HCT116 (cell line): ENCODE results near the gene ERCC6.

ENCODE experiments used
- EZH2 ChIP-seq: fragments of 200-600 bp; sonication (generic); IDR thresholded peaks from 2 replicates; pipeline ENCODE4 v1.6.1; 2017; ENCODE audit warnings: antibody characterized with exemption, mixed run types
- FOSL1 ChIP-seq: IDR thresholded peaks from 2 replicates; pipeline ENCODE4 v1.6.1; 2012; ENCODE audit warnings: low read depth
- JUND ChIP-seq: IDR thresholded peaks from 2 replicates; pipeline ENCODE4 v1.6.1; 2012
- MAX ChIP-seq: IDR thresholded peaks from 2 replicates; pipeline ENCODE4 v1.6.1; 2012
- POLR2A ChIP-seq: IDR thresholded peaks from 2 replicates; pipeline ENCODE4 v1.7.0; 2011; ENCODE audit warnings: borderline replicate concordance; ENCODE audit not compliant: insufficient read depth, insufficient read length; ENCODE audit errors: extremely low read depth
- POLR2AphosphoS5 ChIP-seq: IDR thresholded peaks from 2 replicates; pipeline ENCODE4 v1.6.1; 2011; ENCODE audit warnings: mild to moderate bottlenecking, low read depth, low read length, moderate library complexity
- RAD21 ChIP-seq: IDR thresholded peaks from 2 replicates; pipeline ENCODE4 v1.6.1; 2012; ENCODE audit warnings: low read depth, mild to moderate bottlenecking
- ZFX ChIP-seq: fragments of 450-650 bp; IDR thresholded peaks from 2 replicates; pipeline ENCODE4 v1.6.1; 2017
- TF ChIP-seq, protein P1 (sequence below), 3 experiments: fragments of 200-600 bp in 1 of 3; sonication (generic) in 1 of 3; IDR thresholded peaks in 2 of 3; conservative IDR thresholded peaks in 1 of 3; 2 replicates each; pipeline ENCODE4 v1.5.1; 2012 to 2017; ENCODE audit warnings: low read depth in 2 of 3, low read length in 2 of 3, antibody characterized with exemption in 1 of 3, borderline replicate concordance in 1 of 3, control low read depth in 1 of 3, mild to moderate bottlenecking in 1 of 3, mixed read lengths in 1 of 3, mixed run types in 1 of 3, moderate library complexity in 1 of 3; ENCODE audit not compliant: insufficient read depth in 1 of 3

DNA sequence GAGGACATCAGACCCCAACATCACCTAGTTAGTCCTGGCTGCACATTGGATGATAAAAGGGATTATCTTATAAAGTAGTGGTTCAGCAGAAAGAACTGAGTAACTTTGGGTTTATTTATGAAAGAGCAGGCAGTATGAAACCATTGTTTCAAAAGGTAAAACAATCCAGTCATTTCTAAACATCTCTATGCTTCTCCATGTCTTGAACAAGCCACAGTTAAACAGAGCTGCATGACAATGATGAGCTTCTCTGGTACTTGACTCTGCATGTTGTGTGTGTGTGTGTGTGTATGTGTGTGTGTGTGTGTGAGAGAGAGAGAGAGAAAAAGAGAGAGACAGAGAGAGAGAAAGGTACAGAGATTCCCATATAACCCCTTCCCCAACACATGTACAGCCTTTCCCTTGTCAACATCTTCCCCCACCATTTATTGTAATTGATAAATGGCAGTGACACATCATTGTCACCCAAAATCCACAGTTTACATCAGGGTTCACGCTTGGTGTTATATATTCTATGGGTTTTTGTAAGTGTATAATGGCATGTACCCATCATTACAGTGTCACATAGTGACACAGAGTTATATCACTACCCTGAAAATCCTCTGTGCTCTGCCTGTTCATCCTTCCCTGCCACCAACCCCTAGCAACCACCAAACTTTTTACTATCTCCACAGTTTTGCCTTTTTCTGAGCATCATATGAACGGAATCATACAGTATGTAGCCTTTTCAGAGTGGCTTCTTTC, 38.4 kb upstream of the ERCC6 start:
- TF ChIP-seq FOSL1: no peak
- TF ChIP-seq, protein P1, sequence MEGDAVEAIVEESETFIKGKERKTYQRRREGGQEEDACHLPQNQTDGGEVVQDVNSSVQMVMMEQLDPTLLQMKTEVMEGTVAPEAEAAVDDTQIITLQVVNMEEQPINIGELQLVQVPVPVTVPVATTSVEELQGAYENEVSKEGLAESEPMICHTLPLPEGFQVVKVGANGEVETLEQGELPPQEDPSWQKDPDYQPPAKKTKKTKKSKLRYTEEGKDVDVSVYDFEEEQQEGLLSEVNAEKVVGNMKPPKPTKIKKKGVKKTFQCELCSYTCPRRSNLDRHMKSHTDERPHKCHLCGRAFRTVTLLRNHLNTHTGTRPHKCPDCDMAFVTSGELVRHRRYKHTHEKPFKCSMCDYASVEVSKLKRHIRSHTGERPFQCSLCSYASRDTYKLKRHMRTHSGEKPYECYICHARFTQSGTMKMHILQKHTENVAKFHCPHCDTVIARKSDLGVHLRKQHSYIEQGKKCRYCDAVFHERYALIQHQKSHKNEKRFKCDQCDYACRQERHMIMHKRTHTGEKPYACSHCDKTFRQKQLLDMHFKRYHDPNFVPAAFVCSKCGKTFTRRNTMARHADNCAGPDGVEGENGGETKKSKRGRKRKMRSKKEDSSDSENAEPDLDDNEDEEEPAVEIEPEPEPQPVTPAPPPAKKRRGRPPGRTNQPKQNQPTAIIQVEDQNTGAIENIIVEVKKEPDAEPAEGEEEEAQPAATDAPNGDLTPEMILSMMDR (IDR thresholded peaks at IDR 0.05 in 2 of 3, conservative IDR thresholded peaks at IDR 0.05 in 1 of 3; ENCODE audit: borderline replicate concordance in 1 of 3, insufficient read depth in 1 of 3, low read depth in 2 of 3, low read length in 2 of 3): no peak
- no peak for TF ChIP-seq ZFX
- no peak for TF ChIP-seq MAX
- no peak for TF ChIP-seq JUND
- TF ChIP-seq POLR2A: no peak
- no peak for TF ChIP-seq POLR2AphosphoS5
- TF ChIP-seq RAD21: no peak
- TF ChIP-seq EZH2: no peak
